Measurements from ENCODE around the gene SRSF3. TPM values are rescaled to one million over a fixed set of nuclear protein-coding genes. Genes with fewer than 3 reads are reported as not detected.

Gene SRSF3
- total RNA-seq, 1 experiment from 2014 or later: 297 TPM

- Histone ChIP-seq H3K9ac (ENCODE audit: low read length) (no peak overlapping the region), H4K20me1 (ENCODE audit: low read length) (no peaks in the 10 kb centered on the region), H3K4me1 (ENCODE audit: insufficient read depth, low read length) (peaks cover 23% of the 10 kb centered on the region), H3K36me3 (ENCODE audit: low read depth, low read length) (no peaks in the 10 kb centered on the region), H2AFZ (ENCODE audit: low read length) (no peak overlapping the region), H3K9me3 (ENCODE audit: low read length) (no peaks in the 10 kb centered on the region), H3F3A (ENCODE audit: low read length, unreplicated experiment) (no peaks in the 10 kb centered on the region), H3K4me2 (ENCODE audit: low read length) (no peak overlapping the region), H3K79me2 (ENCODE audit: low read length) (no peaks in the 10 kb centered on the region), H3K4me3 (ENCODE audit: low read length) (no peak overlapping the region), H3K9me2 (replicated peaks; ENCODE audit: low read length) (no peaks in the 10 kb centered on the region), H3K27ac (ENCODE audit: low read length) (no peak overlapping the region), H3K27me3 (ENCODE audit: low read length) (no peaks in the 10 kb centered on the region)
- intact Hi-C loops (cut with micrococcal nuclease): loop anchor here (1.0 kb wide), 2 partner anchors 56 to 135 kb away; no protein-coding TSS in a partner anchor
- peak; percentile 88 for DNase-seq
- CTCF ChIA-PET: no interaction called here
- peak; percentile 72 for ATAC-seq
- TF ChIP-seq EZH2phosphoT487 (IDR thresholded peaks at IDR 0.05; ENCODE audit: borderline replicate concordance, low read length): no peak
- TF ChIP-seq, protein P1, sequence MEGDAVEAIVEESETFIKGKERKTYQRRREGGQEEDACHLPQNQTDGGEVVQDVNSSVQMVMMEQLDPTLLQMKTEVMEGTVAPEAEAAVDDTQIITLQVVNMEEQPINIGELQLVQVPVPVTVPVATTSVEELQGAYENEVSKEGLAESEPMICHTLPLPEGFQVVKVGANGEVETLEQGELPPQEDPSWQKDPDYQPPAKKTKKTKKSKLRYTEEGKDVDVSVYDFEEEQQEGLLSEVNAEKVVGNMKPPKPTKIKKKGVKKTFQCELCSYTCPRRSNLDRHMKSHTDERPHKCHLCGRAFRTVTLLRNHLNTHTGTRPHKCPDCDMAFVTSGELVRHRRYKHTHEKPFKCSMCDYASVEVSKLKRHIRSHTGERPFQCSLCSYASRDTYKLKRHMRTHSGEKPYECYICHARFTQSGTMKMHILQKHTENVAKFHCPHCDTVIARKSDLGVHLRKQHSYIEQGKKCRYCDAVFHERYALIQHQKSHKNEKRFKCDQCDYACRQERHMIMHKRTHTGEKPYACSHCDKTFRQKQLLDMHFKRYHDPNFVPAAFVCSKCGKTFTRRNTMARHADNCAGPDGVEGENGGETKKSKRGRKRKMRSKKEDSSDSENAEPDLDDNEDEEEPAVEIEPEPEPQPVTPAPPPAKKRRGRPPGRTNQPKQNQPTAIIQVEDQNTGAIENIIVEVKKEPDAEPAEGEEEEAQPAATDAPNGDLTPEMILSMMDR (conservative IDR thresholded peaks at IDR 0.05; ENCODE audit: low read depth, low read length): peak; percentile 92
- POLR2A ChIA-PET (ENCODE audit: unreplicated experiment): no interaction called here
- BruUV-seq (replicated peaks): no TSS peak
Observed at GRCh38 chr6:36623547-36624459, 29.6 kb downstream of the SRSF3 start.

- Histone ChIP-seq H3K9ac (ENCODE audit: low read length) (no peak overlapping the region), H3K27ac (ENCODE audit: low read length) (no peak overlapping the region), H2AFZ (ENCODE audit: low read length) (no peak overlapping the region), H3K36me3 (ENCODE audit: low read depth, low read length) (no peaks in the 10 kb centered on the region), H3K4me2 (ENCODE audit: low read length) (peak overlapping the region; percentile 39; the same call in 1 of the 2 replicates), H3K9me2 (replicated peaks; ENCODE audit: low read length) (no peaks in the 10 kb centered on the region), H3K79me2 (ENCODE audit: low read length) (no peaks in the 10 kb centered on the region), H3K4me3 (ENCODE audit: low read length) (no peak overlapping the region), H3K4me1 (ENCODE audit: insufficient read depth, low read length) (peaks cover 23% of the 10 kb centered on the region), H3K27me3 (ENCODE audit: low read length) (no peaks in the 10 kb centered on the region), H4K20me1 (ENCODE audit: low read length) (no peaks in the 10 kb centered on the region), H3F3A (ENCODE audit: low read length, unreplicated experiment) (no peaks in the 10 kb centered on the region), H3K9me3 (ENCODE audit: low read length) (no peaks in the 10 kb centered on the region)
- ChIA-PET CTCF (interaction anchor here (1.0 kb wide), 1 partner anchor 54 kb away, joined by 3 read pairs; the partner anchor contains the start of gene CDKN1A), POLR2A (ENCODE audit: unreplicated experiment) (no interaction called here)
- DNase-seq (no peak), ATAC-seq (no peak)
- no TSS peak for BruUV-seq (replicated peaks)
- TF ChIP-seq EZH2 (IDR thresholded peaks at IDR 0.05; ENCODE audit: low read length, unreplicated experiment) (no peak), EZH2phosphoT487 (IDR thresholded peaks at IDR 0.05; ENCODE audit: borderline replicate concordance, low read length) (no peak)
- TF ChIP-seq, protein P1 (conservative IDR thresholded peaks at IDR 0.05; ENCODE audit: low read depth, low read length): no peak
- intact Hi-C loops (cut with micrococcal nuclease): no loop called here
Observed at GRCh38 chr6:36624461-36625157, 30.4 kb downstream of the SRSF3 start.
